ENCODE data around the gene BORCS6. TPM values are rescaled to one million over a fixed set of nuclear protein-coding genes. Genes with fewer than 3 reads are reported as not detected.

The BORCS6 gene
- total and polyA plus RNA-seq, 2 donors (not counting 1 experiment from before 2014, with no cell fraction given), result 9.7 to 20.2 TPM

- ATAC-seq (ENCODE audit: low read depth), result no peak
- Histone ChIP-seq H2AFZ (ENCODE audit: insufficient read depth, low read depth, low read length, poor library complexity, severe bottlenecking) (no peak overlapping the region), H3K27ac (ENCODE audit: low read length in 2 of 2) (no peak overlapping the region), H3K36me3 (replicated peaks in 1 of 2; ENCODE audit: control extremely low read depth in 1 of 2, control insufficient read depth in 1 of 2, extremely low read depth in 1 of 2, insufficient read depth in 2 of 2, low read length in 1 of 2) (peaks cover 0 to 79% of the 10 kb centered on the region in 2 experiments), H3K79me2 (ENCODE audit: control insufficient read depth, insufficient read depth, low read length) (peaks cover 18% of the 10 kb centered on the region), H3K9ac (ENCODE audit: low read length) (no peak overlapping the region), H3K9me3 (ENCODE audit: control extremely low read depth in 1 of 3, control insufficient read depth in 2 of 3, insufficient read depth in 1 of 3, low read length in 2 of 3) (no peaks in the 10 kb centered on the region), H3K4me2 (replicated peaks; ENCODE audit: low read depth, low read length, poor library complexity, severe bottlenecking) (no peak overlapping the region), H3K27me3 (replicated peaks in 1 of 4; ENCODE audit: control extremely low read depth in 1 of 4, control insufficient read depth in 3 of 4, insufficient read depth in 4 of 4, low read length in 3 of 4) (no peaks in the 10 kb centered on the region), H3K4me1 (ENCODE audit: control insufficient read depth in 2 of 2, insufficient read depth in 2 of 2, low read length in 2 of 2) (peaks cover 1 to 2% of the 10 kb centered on the region in 2 donors), H4K20me1 (ENCODE audit: control insufficient read depth, insufficient read depth, low read length, poor library complexity, severe bottlenecking) (peaks cover 15% of the 10 kb centered on the region), H3K4me3 (ENCODE audit: control extremely low read depth in 1 of 5, extremely low read depth in 1 of 5, insufficient read depth in 1 of 5, low read depth in 2 of 5, low read length in 4 of 5) (no peak overlapping the region)
- no peak overlapping the region for H3K4me3 Mint-ChIP-seq
- DNase-seq, result peak; percentile 37
- POLR2A ChIA-PET, result no interaction called here
- H3K9me3 Mint-ChIP-seq (ENCODE audit: insufficient read depth), result no peaks in the 10 kb centered on the region
- CTCF ChIA-PET, result no interaction called here
- 97% methylated on average over 14 of the region's 15 CpGs for WGBS (ENCODE audit: insufficient coverage)
- no peak overlapping the region for H3K27ac Mint-ChIP-seq
- TF ChIP-seq, protein P1, sequence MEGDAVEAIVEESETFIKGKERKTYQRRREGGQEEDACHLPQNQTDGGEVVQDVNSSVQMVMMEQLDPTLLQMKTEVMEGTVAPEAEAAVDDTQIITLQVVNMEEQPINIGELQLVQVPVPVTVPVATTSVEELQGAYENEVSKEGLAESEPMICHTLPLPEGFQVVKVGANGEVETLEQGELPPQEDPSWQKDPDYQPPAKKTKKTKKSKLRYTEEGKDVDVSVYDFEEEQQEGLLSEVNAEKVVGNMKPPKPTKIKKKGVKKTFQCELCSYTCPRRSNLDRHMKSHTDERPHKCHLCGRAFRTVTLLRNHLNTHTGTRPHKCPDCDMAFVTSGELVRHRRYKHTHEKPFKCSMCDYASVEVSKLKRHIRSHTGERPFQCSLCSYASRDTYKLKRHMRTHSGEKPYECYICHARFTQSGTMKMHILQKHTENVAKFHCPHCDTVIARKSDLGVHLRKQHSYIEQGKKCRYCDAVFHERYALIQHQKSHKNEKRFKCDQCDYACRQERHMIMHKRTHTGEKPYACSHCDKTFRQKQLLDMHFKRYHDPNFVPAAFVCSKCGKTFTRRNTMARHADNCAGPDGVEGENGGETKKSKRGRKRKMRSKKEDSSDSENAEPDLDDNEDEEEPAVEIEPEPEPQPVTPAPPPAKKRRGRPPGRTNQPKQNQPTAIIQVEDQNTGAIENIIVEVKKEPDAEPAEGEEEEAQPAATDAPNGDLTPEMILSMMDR (IDR thresholded peaks at IDR 0.05), result no peak
- TF ChIP-seq EZH2 (IDR thresholded peaks at IDR 0.05; ENCODE audit: borderline replicate concordance, insufficient read depth, low read depth, low read length, poor library complexity, severe bottlenecking), result no peak
- intact Hi-C loops (cut with micrococcal nuclease), result no loop called here
- peaks cover 8% of the 10 kb centered on the region for H3K4me1 Mint-ChIP-seq
- no peaks in the 10 kb centered on the region for H3K27me3 Mint-ChIP-seq
These were observed 45.4 kb downstream of the BORCS6 start for GRCh38 chr17:8144401-8145231.
